Thoracic aorta (tissue), 2 donors: ENCODE measurements around the gene GALR1. TPM values are rescaled to one million over a fixed set of nuclear protein-coding genes. Genes with fewer than 3 reads are reported as not detected.

Source experiments
- ATAC-seq: fragments of 150-250 bp; one replicate; pipeline ENCODE4 v1.8.0; 2017; ENCODE audit warnings: low read depth; ENCODE audit not compliant: insufficient number of reproducible peaks, low FRiP score
- DNase-seq: peaks from one replicate; pipeline ENCODE4 v3.0.0-alpha.2; 2020; ENCODE audit warnings: low spot score
- H3K27ac ChIP-seq, 2 donors: fragments of 200-600 bp; sonication (generic); 1 replicate in 1 of 2; 2 replicates in 1 of 2; pipeline ENCODE4 v1.5.1; 2016; ENCODE audit warnings: mild to moderate bottlenecking in 2 of 2, moderate library complexity in 2 of 2
- H3K27me3 ChIP-seq: fragments of 200-600 bp; sonication (generic); replicated peaks from 2 replicates; pipeline ENCODE4 v1.6.0; 2016; ENCODE audit warnings: mild to moderate bottlenecking; ENCODE audit not compliant: insufficient read depth
- H3K36me3 ChIP-seq: fragments of 200-600 bp; sonication (generic); one replicate; pipeline ENCODE4 v1.5.1; 2016
- H3K4me1 ChIP-seq, 2 donors: fragments of 200-600 bp; sonication (generic); 1 replicate in 1 of 2; 2 replicates in 1 of 2; pipeline versions ENCODE4 v1.5.1 to v1.6.0; 2016; ENCODE audit warnings: low read depth in 2 of 2, mild to moderate bottlenecking in 1 of 2; ENCODE audit not compliant: control insufficient read depth in 1 of 2
- H3K4me3 ChIP-seq: fragments of 200-600 bp; sonication (generic); 2 replicates; pipeline ENCODE4 v1.5.1; 2016; ENCODE audit warnings: mild to moderate bottlenecking
- H3K9me3 ChIP-seq: fragments of 200-600 bp; sonication (generic); 2 replicates; pipeline ENCODE4 v1.5.1; 2016
- CTCF ChIP-seq: fragments of 200-600 bp; sonication (generic); IDR thresholded peaks from one replicate; pipeline ENCODE4 v1.5.1; 2019; ENCODE audit warnings: antibody characterized with exemption
- total RNA-seq, 2 donors: library from RNA; depleted of rRNA; stranded (reverse); fragments of >200 nt; gene quantifications; one replicate each; pipeline versions ENCODE4 v1.1.0 to v1.2.3, GENCODE V29; 2016

The GALR1 gene
- total RNA-seq, result under 1 TPM; under 0.01 to 0.28 TPM

- DNase-seq (no peak), ATAC-seq (no peak)
- no peak within 1 kb of the TSS for H3K27ac ChIP-seq
- no peaks in the 10 kb centered on the region for H3K36me3 ChIP-seq
- H3K27me3 ChIP-seq, result no peaks in the 10 kb centered on the region
- TF ChIP-seq CTCF, result no peak
- H3K4me3 ChIP-seq, result peak within 1 kb of the TSS; percentile 71
- H3K4me1 ChIP-seq, result peaks cover 4 to 14% of the 10 kb centered on the region in 2 donors
- H3K9me3 ChIP-seq, result no peaks in the 10 kb centered on the region
These were observed at the start of gene GALR1 for GRCh38 chr18:77249569-77250500. Gene GALR1 (plus strand): TSS chr18:77249848. CDS start chr18:77250549, 701 bp downstream.

- no peaks in the 10 kb centered on the region for H3K4me1 ChIP-seq
- H3K36me3 ChIP-seq, result no peaks in the 10 kb centered on the region
- no peaks in the 10 kb centered on the region for H3K27me3 ChIP-seq
- no peak for TF ChIP-seq CTCF
- no peak overlapping the region for H3K27ac ChIP-seq
- H3K9me3 ChIP-seq, result no peaks in the 10 kb centered on the region
- no peak overlapping the region for H3K4me3 ChIP-seq
- ATAC-seq, result no peak
- DNase-seq, result no peak
These were observed 48.1 kb upstream of the GALR1 start for GRCh38 chr18:77201506-77201905.

- no peak overlapping the region for H3K27ac ChIP-seq
- no peaks in the 10 kb centered on the region for H3K9me3 ChIP-seq
- no peak overlapping the region for H3K4me3 ChIP-seq
- no peaks in the 10 kb centered on the region for H3K27me3 ChIP-seq
- H3K4me1 ChIP-seq, result peaks cover 5 to 6% of the 10 kb centered on the region in 2 donors
- no peak for ATAC-seq
- no peak for DNase-seq
- no peaks in the 10 kb centered on the region for H3K36me3 ChIP-seq
- no peak for TF ChIP-seq CTCF
These were observed 47.3 kb upstream of the GALR1 start for GRCh38 chr18:77202329-77202728.

- no peak for ATAC-seq
- no peaks in the 10 kb centered on the region for H3K9me3 ChIP-seq
These were observed 46.6 kb upstream of the GALR1 start for GRCh38 chr18:77203071-77203470.

More at GRCh38 chr18:77203071-77203470, 46.6 kb upstream of the GALR1 start:
- no peak for DNase-seq
- Histone ChIP-seq H3K27ac (no peak overlapping the region), H3K4me3 (no peak overlapping the region), H3K27me3 (no peaks in the 10 kb centered on the region), H3K4me1 (peaks cover 12 to 13% of the 10 kb centered on the region in 2 donors), H3K36me3 (no peaks in the 10 kb centered on the region)
- TF ChIP-seq CTCF, result no peak
